CD4-positive, alpha-beta T cell treated with Interleukin-10 for 1 hour (primary cell): ENCODE measurements around the gene TMEM245.
"Not testable (repeated sequence)": the region's sequence is repeated elsewhere in the genome, so short reads cannot be mapped to it uniquely, and the experiment has no call there.

Source experiments
- DNase-seq: peaks from one replicate; pipeline ENCODE4 v3.0.0-alpha.2; 2020

The TMEM245 gene

GRCh38 chr9:109132567-109133021, 12.8 kb upstream of the TMEM245 start:
- no peak for DNase-seq

GRCh38 chr9:109129470-109130197, 9.9 kb upstream of the TMEM245 start:
- no peak for DNase-seq

GRCh38 chr9:109126671-109127070, 6.9 kb upstream of the TMEM245 start:
- not testable (repeated sequence) for DNase-seq

- no peak for DNase-seq
These were observed 4.4 kb upstream of the TMEM245 start for GRCh38 chr9:109124121-109124520.

- DNase-seq: no peak
These were observed 3.2 kb upstream of the TMEM245 start for GRCh38 chr9:109122726-109123621.

GRCh38 chr9:109121232-109121796, 1.6 kb upstream of the TMEM245 start:
- no peak for DNase-seq

- no peak for DNase-seq
These were observed 550 bp upstream of the TMEM245 start for GRCh38 chr9:109120204-109120789.

- DNase-seq: no peak
These were observed 824 bp downstream of the TMEM245 start for GRCh38 chr9:109118808-109119438.

GRCh38 chr9:109117856-109118807, 1.6 kb downstream of the TMEM245 start:
- DNase-seq: peak; percentile 63

- DNase-seq: no peak
These were observed 3.7 kb downstream of the TMEM245 start for GRCh38 chr9:109115931-109116526.

GRCh38 chr9:109114670-109115069, 5.1 kb downstream of the TMEM245 start:
- DNase-seq: no peak

GRCh38 chr9:109113892-109114609, 5.7 kb downstream of the TMEM245 start:
- no peak for DNase-seq

- no peak for DNase-seq
These were observed 6.5 kb downstream of the TMEM245 start for GRCh38 chr9:109113254-109113653.

GRCh38 chr9:109110329-109111021, 9.3 kb downstream of the TMEM245 start:
- peak; percentile 65 for DNase-seq

- DNase-seq: no peak
These were observed 9.8 kb downstream of the TMEM245 start for GRCh38 chr9:109109967-109110328.

GRCh38 chr9:109108318-109108717, 11.4 kb downstream of the TMEM245 start:
- no peak for DNase-seq

GRCh38 chr9:109107402-109108240, 12.1 kb downstream of the TMEM245 start:
- no peak for DNase-seq

GRCh38 chr9:109101810-109102209, 17.9 kb downstream of the TMEM245 start:
- DNase-seq: peak; percentile 66

- no peak for DNase-seq
These were observed 18.5 kb downstream of the TMEM245 start for GRCh38 chr9:109101202-109101595.
